Stomach (tissue), 4 donors: Measurements from ENCODE around the gene CPHXL2.

ENCODE experiments used
- POLR2A ChIP-seq, 4 donors: fragments of 450-650 bp; IDR thresholded peaks; one replicate each; pipeline ENCODE4 v1.6.1; 2016; ENCODE audit warnings: antibody characterized with exemption in 4 of 4, control low read depth in 2 of 4, mild to moderate bottlenecking in 1 of 4, moderate library complexity in 1 of 4
- TF ChIP-seq, protein P1 (sequence below), 7 experiments: fragments of 450-650 bp in 4 of 7; fragments of 200-600 bp in 3 of 7; sonication (generic) in 3 of 7; IDR thresholded peaks; one replicate each; pipeline ENCODE4 v1.5.1; 2016 to 2019; ENCODE audit warnings: antibody characterized with exemption in 7 of 7, control low read depth in 2 of 7, mild to moderate bottlenecking in 1 of 7

DNA sequence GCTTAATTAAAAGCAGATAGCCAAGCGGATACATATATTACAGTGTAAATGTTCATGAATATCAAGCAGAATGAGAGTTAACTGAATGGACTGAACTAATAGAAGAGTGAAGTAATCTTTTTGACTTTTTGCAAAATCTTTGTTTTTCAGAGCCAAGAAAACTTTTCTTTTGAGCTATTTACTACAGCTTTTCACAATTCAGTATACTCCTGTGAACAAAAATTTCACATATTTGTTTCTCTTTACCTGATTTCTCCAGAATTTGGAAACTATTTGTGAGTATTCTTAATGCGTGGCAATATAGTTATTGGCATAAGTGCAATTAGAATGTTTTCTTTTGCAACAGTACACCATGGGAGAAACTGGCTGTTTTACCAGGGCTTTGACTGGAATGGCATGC lies 33.5 kb upstream of the CPHXL2 start:
- TF ChIP-seq, protein P1, sequence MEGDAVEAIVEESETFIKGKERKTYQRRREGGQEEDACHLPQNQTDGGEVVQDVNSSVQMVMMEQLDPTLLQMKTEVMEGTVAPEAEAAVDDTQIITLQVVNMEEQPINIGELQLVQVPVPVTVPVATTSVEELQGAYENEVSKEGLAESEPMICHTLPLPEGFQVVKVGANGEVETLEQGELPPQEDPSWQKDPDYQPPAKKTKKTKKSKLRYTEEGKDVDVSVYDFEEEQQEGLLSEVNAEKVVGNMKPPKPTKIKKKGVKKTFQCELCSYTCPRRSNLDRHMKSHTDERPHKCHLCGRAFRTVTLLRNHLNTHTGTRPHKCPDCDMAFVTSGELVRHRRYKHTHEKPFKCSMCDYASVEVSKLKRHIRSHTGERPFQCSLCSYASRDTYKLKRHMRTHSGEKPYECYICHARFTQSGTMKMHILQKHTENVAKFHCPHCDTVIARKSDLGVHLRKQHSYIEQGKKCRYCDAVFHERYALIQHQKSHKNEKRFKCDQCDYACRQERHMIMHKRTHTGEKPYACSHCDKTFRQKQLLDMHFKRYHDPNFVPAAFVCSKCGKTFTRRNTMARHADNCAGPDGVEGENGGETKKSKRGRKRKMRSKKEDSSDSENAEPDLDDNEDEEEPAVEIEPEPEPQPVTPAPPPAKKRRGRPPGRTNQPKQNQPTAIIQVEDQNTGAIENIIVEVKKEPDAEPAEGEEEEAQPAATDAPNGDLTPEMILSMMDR (IDR thresholded peaks at IDR 0.05), result no peak
- TF ChIP-seq POLR2A (IDR thresholded peaks at IDR 0.05), result no peak
